GM18867 (cell line): ENCODE measurements around the gene JAM3.
"Not testable (repeated sequence)": the region's sequence is repeated elsewhere in the genome, so short reads cannot be mapped to it uniquely, and the experiment has no call there.

ENCODE experiments used
- ATAC-seq: cut with Tn5 transposase; IDR thresholded peaks from one replicate; pipeline ENCODE4 v1.9.1; 2021; ENCODE audit warnings: mild to moderate bottlenecking, moderate library complexity; ENCODE audit not compliant: unreplicated experiment

The JAM3 gene

GRCh38 chr11:134170919-134171281, 102.0 kb downstream of the JAM3 start:
- no peak for ATAC-seq

DNA sequence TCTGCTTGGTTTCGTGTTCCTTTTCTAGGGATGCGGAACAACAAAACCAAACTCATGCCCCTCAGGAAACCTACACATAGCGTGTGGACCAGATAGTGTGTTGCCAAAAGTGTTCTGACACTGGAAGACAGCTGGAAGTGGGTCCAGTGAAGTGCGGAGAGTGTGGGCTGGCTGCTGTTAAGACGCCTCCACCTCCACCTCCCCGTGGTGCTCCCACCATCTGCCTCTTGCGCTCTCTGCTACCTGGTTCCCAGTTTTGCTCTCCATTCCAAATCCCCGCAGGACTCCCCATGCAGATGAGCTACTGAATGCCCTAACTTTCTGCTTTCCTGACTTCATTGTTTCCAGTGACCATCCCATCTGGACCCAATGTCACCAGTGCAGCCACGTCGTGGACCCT, 103.1 kb downstream of the JAM3 start:
- ATAC-seq = no peak

DNA sequence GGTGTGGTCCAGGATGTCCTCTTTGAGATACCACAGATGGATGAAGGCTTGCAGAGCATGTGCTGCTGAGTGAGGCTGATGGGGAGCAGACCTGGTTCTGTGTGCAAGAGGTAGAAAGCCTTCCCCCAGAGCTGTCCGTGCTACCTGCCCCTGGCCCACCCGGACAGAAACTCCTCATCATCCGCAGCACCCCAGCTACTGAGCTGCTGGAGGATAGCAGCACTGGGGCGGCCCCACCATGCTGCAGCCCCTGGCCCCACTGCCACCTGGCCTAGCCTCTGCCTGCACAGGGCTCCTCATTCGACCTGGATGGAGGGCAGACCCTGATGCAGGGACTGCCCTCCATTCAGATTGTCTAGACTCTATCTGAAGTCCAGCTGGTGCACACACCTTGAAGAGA, 104.4 kb downstream of the JAM3 start:
- no peak for ATAC-seq

DNA sequence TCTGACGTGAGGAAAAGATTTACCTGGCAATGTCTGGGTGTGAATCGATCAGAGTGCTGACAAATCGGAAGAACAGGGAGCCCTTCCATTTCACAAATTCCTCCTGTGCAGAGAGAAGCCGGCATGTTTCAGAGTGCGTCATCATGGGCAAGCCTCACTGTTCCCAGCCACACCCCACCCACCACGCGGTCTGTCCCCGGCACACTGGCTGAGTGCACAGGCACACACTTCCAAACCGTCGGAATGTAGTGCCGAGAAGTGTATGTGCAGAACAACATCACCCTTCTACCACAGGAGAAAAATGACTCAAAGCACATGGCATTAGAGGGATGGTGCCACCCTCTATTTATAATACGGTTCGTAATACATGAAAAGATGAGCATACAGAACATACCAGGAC, 107.4 kb downstream of the JAM3 start:
- no peak for ATAC-seq

DNA sequence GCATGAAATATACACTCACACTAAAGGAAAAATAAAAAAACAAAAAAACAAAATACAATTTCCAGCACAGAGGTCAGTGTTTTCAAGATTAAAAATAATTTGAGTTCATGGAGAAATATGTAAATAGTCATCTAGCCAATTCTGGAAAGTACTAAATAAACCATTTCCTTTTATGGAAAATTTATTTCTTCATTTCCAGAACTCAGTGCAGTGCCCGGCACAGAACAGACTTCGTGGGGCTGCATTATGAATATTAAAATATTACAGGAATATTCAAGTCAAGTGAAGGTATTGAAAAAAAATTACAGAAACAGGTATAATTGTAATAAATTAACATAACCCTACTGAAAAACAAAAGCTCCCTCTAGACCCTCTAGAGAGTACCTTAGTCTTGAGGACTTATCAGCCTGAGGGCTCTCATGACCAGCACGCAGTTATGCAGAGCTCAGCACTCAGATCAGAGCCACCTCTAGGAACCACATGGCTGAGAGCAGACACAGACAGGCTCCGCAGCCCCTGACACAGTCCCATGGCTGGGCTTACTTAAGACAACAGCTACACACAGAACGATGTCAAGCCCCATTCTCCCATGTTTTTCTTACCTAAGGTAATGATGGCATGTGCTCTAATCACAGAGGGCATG, 109.3 kb downstream of the JAM3 start:
- ATAC-seq = no peak

DNA sequence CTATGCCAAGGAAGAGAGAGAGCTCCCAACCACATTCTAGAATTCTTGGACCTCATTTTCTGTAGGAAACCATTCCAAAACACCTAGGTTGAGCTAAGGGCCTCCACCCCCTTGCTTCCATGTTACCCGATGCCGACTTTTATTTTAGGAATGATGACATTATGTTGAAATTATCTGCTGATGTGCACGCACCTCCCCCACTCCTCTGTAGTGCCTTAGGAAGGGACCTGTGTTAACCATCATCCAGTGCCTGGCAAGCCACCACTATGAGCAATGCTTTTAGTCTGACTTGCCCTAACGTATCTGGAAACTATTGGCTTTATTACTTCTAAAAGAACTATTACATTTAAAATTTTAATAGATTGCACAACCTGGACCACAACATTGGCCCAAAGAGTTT, 112.8 kb downstream of the JAM3 start:
- no peak for ATAC-seq

DNA sequence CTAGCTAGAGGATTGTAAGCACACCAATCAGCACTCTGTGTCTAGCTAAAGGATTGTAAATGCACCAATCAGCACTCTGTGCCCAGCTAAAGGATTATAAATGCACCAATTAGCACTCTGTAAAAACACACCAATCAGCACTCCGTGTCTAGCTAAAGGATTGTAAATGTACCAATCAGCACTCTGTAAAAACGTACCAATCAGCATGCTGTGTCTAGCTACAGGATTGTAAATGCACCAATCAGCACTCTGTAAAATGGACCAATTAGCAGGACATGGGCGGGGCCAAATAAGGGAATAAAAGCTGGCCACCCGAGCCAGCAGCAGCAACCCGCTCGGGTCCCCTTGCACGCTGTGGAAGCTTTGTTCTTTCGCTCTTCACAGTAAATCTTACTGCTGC, 119.2 kb downstream of the JAM3 start:
- not testable (repeated sequence) for ATAC-seq

DNA sequence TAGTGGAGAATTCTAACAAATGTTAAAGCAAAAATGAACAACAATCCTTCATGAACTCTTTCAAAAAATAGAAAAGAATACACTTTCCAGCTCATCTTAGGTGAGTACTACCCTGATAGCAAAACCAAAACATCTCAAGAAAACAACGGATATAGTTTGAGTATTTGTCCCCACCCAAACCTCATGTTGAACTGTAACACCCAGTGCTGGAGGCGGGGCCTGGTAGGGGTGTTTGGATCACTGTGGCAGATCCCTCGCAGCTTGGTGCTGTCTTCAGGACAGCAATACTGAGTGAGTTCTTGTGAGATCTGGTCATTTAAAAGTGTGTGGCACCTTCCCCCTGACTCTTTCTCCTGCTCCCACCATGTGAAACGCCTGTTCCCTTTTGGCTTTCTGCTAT, 127.9 kb downstream of the JAM3 start:
- no peak for ATAC-seq

GRCh38 chr11:134199531-134199930, 130.7 kb downstream of the JAM3 start:
- no peak for ATAC-seq

- ATAC-seq = no peak
Measured at GRCh38 chr11:134200688-134201087, 131.8 kb downstream of the JAM3 start.
